IPS-18a (cell line): ENCODE results near the gene RETREG1.
"Not testable (repeated sequence)": the region's sequence is repeated elsewhere in the genome, so short reads cannot be mapped to it uniquely, and the experiment has no call there.

Experiments
- H3K27ac ChIP-seq: one replicate; pipeline ENCODE4 v1.5.1; 2013; ENCODE audit warnings: low read length
- H3K27me3 ChIP-seq: one replicate; pipeline ENCODE4 v1.6.1; 2013; ENCODE audit warnings: mild to moderate bottlenecking, low read length; ENCODE audit not compliant: control insufficient read depth, insufficient read depth
- H3K36me3 ChIP-seq: one replicate; pipeline ENCODE4 v1.6.1; 2013; ENCODE audit warnings: low read depth, low read length; ENCODE audit not compliant: control insufficient read depth
- H3K4me1 ChIP-seq: one replicate; pipeline ENCODE4 v1.6.1; 2013; ENCODE audit warnings: low read depth, low read length; ENCODE audit not compliant: control insufficient read depth
- H3K4me3 ChIP-seq: one replicate; pipeline ENCODE4 v1.5.1; 2013; ENCODE audit warnings: low read length
- H3K9ac ChIP-seq: one replicate; pipeline ENCODE4 v1.6.1; 2013; ENCODE audit warnings: mild to moderate bottlenecking, low read length, moderate library complexity
- H3K9me3 ChIP-seq: one replicate; pipeline ENCODE4 v1.6.1; 2013; ENCODE audit warnings: low read depth, low read length; ENCODE audit not compliant: control insufficient read depth

Gene RETREG1

DNA sequence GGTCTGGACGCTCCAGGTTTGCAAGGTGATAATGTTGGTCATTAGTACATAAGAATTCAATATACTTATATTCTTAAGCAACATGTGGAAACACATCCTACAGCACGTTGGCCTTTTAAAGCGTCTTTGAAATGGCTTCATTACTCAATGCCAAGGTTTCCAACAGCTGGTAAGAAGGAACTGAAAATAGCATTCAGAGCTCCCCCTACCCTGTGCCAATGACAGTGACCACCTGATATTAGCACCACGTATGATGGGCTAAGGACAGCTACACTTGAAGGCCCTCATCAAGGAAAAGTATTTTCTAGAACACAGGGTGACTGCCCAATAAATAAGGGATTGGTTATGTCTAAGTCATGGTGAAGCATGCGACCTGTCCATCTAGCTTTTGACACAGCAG lies 161.1 kb downstream of the RETREG1 start:
- Histone ChIP-seq H3K27ac (no peak overlapping the region), H3K4me1 (no peaks in the 10 kb centered on the region), H3K9ac (no peak overlapping the region), H3K4me3 (no peak overlapping the region), H3K36me3 (peaks cover 52% of the 10 kb centered on the region), H3K9me3 (no peaks in the 10 kb centered on the region), H3K27me3 (no peaks in the 10 kb centered on the region)

DNA sequence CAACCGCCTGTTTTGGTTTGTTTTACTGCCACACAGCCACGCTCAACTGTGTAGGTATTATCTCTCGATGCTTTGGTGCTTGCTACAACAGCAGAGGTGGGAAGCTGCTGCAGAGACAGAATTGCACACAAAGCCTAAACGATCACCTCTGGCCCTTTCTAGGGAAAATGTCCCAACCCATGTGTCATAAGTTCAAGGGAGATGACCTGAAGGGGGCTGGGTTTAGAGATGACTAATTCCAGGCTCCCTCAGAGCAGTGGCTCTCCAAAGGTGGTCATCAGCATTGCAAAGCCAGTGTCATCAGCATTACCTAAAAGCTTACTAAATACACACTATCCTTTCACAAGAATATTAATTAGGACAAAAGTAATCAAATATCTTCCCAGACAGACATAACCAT lies 162.1 kb downstream of the RETREG1 start:
- peaks cover 58% of the 10 kb centered on the region for H3K36me3 ChIP-seq
- H3K4me3 ChIP-seq = no peak overlapping the region
- no peak overlapping the region for H3K27ac ChIP-seq
- H3K27me3 ChIP-seq = no peaks in the 10 kb centered on the region
- no peaks in the 10 kb centered on the region for H3K9me3 ChIP-seq
- no peak overlapping the region for H3K9ac ChIP-seq
- no peaks in the 10 kb centered on the region for H3K4me1 ChIP-seq

DNA sequence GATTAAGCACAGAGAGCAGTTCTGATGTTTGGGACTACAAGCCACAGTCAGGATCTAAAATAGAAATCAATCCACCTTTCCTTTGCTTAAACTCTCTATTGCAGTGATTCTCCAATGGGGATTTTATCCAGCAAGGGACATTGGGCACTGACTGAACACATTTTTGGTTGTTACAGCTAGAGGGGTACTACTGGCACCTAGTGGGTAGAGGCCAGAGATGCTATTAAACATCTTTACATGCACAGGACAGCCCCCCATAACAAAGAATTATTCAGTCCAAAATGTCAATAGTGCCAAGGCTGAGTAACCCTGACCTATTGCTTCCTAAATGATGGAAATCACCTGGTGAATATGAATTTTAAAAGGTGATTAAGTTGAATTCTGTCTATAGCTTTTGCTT lies 163.2 kb downstream of the RETREG1 start:
- Histone ChIP-seq H3K9ac (no peak overlapping the region), H3K4me3 (no peak overlapping the region), H3K27ac (no peak overlapping the region), H3K36me3 (peaks cover 60% of the 10 kb centered on the region), H3K4me1 (no peaks in the 10 kb centered on the region), H3K9me3 (no peaks in the 10 kb centered on the region), H3K27me3 (no peaks in the 10 kb centered on the region)

DNA sequence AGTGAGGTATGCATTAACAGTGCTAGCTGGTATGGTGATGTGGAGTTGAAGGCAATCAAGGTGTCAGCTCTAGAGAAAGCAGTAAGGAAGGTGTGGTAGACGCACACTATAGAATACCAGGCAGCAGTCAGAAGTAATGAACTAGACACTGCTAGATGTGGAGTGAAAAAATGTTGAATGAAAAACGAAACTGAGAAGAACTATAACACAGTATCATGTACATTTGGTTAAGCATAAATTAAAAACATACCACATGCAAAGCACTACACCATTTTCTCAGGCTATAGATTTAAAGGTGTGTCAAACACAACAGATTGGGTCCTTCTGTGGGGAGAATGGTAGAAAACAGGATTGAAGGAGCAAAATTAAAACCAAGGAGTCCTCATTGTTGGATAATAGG lies 166.6 kb downstream of the RETREG1 start:
- no peaks in the 10 kb centered on the region for H3K4me1 ChIP-seq
- no peaks in the 10 kb centered on the region for H3K9me3 ChIP-seq
- H3K4me3 ChIP-seq = no peak overlapping the region
- no peaks in the 10 kb centered on the region for H3K27me3 ChIP-seq
- H3K36me3 ChIP-seq = peaks cover 37% of the 10 kb centered on the region
- H3K9ac ChIP-seq = no peak overlapping the region
- no peak overlapping the region for H3K27ac ChIP-seq

DNA sequence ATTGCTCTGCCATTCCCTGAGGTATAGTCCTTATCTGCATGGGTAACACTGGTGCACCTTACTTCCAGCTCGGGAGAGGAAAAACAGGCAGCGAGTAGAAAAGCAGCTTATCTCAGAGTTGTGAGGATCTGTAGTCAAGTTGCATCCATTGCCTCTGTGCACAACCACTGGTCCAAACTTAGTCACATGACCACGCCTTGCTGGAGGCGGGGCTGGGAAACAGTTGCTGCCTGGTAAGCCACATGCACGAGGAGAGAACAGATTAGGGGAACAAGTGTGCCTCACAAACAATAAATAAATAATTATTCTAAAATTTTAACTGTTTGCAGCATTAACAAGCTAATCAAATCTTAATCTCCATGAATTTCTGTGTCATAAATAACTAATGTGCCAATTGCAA lies 169.8 kb downstream of the RETREG1 start:
- no peaks in the 10 kb centered on the region for H3K4me1 ChIP-seq
- H3K36me3 ChIP-seq = peaks cover 27% of the 10 kb centered on the region
- no peak overlapping the region for H3K4me3 ChIP-seq
- H3K9ac ChIP-seq = no peak overlapping the region
- no peak overlapping the region for H3K27ac ChIP-seq
- no peaks in the 10 kb centered on the region for H3K9me3 ChIP-seq
- H3K27me3 ChIP-seq = no peaks in the 10 kb centered on the region

DNA sequence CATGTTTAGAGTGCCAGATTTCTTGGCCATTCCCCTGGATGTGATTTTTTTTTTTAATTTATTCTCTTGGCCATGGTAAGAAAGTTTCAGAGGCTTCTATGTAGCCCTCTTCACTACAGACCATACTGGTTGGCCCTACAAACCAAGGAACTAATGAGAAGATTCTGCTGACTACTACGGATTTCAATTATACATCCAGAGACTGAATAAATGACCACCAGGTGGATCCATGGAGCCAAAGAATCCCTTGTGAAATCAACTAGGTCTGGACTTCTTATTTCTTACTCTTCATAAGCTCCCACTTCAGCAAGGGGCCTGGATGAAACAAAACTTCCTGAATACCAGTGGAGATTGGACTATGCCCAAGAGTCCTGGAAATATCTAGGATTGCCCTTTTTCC lies 178.8 kb downstream of the RETREG1 start:
- no peak overlapping the region for H3K9ac ChIP-seq
- H3K36me3 ChIP-seq = no peaks in the 10 kb centered on the region
- H3K4me1 ChIP-seq = no peaks in the 10 kb centered on the region
- no peaks in the 10 kb centered on the region for H3K9me3 ChIP-seq
- H3K27ac ChIP-seq = no peak overlapping the region
- no peaks in the 10 kb centered on the region for H3K27me3 ChIP-seq
- no peak overlapping the region for H3K4me3 ChIP-seq

DNA sequence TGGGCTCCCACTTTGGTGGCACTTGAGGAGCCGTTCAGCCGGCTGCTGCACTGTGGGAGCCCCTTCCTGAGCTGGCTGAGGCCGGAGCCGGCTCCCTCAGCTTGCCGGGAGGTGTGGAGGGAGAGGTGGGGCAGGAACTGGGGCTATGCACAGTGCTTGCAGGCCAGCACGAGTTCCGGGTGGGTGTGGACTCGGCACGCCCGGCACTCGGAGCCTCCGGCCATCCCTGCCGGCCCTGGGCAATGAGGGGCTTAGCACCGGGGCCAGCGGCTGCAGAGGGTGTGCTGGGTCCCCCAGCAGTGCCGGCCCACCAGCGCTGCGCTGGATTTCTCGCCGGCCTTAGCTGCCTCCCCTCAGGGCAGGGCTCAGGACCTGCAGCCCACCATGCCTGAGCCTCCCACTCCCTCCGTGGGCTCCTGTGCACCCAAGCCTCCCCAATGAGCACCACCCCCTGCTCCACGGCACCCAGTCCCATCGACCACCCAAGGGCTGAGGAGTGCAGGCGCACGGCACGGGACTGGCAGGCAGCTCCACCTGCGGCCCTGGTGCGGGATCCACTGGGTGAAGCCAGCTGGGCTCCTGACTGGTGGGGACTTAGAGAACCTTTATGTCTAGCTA lies 180.6 kb downstream of the RETREG1 start:
- not testable (repeated sequence) for H3K36me3 ChIP-seq, H3K4me3 ChIP-seq, H3K27ac ChIP-seq, H3K9me3 ChIP-seq, H3K9ac ChIP-seq, H3K27me3 ChIP-seq
- peaks cover 12% of the 10 kb centered on the region for H3K4me1 ChIP-seq

DNA sequence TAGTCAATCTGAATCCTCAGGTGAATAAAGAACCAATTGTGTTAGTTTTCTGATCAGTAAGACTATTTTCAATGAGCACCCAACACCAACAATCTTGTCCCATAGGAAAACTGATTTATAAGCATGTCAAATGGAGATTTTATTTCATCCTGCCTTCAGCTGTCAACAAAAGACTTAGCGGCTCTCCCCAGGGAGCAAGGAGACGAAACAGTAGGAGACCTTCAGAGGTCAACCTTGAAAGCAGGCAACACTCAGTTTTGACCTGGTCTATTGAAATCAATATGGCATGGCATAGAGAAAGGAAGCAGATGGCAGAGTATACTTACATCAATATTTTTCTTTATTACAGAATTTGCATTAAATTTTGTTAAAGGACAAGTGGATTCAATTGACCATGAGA lies 185.3 kb downstream of the RETREG1 start:
- H3K9ac ChIP-seq = no peak overlapping the region
- peaks cover 18% of the 10 kb centered on the region for H3K4me1 ChIP-seq
- no peaks in the 10 kb centered on the region for H3K27me3 ChIP-seq
- H3K27ac ChIP-seq = no peak overlapping the region
- no peaks in the 10 kb centered on the region for H3K9me3 ChIP-seq
- H3K4me3 ChIP-seq = peak overlapping the region; percentile 13
- H3K36me3 ChIP-seq = no peaks in the 10 kb centered on the region

DNA sequence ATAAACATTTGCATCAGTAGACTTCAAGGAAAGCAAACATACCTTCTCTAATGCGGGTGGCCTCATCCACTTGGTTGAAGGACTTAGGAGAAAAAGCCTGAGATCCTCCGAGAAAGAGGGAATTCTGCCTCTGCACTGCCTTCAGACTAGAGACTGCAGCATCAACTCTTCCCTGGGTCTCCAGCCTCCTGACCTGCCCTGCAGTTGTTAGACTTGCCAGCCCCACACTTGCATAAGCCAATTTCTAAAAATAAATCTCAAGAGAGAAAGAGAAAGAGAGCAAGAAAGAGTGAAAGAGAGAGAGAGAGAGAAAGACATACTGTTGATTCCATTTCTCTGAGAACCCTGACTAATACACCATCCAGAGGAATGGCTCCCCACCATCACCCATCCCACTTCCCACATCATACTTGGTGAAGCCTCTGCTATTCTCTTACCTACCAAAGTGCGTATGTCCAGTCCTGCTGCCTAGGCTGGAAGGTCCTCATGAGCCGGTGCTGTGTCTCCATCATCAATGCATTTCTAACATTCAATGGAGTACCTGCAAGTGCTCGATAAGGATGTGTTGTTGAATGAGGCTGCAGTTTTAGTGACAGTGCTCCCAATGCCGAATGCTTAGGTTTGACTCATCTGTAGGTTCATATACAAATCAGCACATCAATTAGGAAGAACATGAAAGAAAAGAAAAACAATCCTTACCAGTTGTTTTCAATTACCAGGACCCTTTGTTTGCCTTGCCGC lies 186.3 kb downstream of the RETREG1 start:
- H3K9me3 ChIP-seq = no peaks in the 10 kb centered on the region
- no peaks in the 10 kb centered on the region for H3K27me3 ChIP-seq
- no peak overlapping the region for H3K9ac ChIP-seq
- H3K4me1 ChIP-seq = peaks cover 20% of the 10 kb centered on the region
- no peak overlapping the region for H3K4me3 ChIP-seq
- H3K36me3 ChIP-seq = no peaks in the 10 kb centered on the region
- H3K27ac ChIP-seq = no peak overlapping the region

DNA sequence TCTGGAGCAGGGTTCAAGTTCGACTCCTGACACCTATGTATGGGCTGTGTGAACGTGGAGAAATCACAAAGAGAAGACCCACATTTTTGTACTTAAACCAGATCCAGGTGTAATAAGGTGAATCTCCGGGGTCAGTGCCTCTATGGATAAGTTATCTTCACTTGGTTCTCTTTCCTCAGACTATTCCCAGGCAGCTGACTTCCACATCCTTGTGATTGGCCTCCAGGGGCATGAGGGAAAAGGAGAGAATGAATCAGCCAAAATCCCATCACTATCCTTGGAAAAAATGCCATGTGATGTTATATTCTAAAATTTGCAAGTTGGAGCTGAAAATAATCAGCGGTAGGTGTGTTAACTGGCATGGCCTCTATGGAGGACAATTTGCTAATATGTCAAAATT lies 188.4 kb downstream of the RETREG1 start:
- Histone ChIP-seq H3K27me3 (no peaks in the 10 kb centered on the region), H3K9me3 (no peaks in the 10 kb centered on the region), H3K4me1 (peaks cover 24% of the 10 kb centered on the region), H3K36me3 (no peaks in the 10 kb centered on the region), H3K4me3 (no peak overlapping the region), H3K27ac (no peak overlapping the region), H3K9ac (no peak overlapping the region)

DNA sequence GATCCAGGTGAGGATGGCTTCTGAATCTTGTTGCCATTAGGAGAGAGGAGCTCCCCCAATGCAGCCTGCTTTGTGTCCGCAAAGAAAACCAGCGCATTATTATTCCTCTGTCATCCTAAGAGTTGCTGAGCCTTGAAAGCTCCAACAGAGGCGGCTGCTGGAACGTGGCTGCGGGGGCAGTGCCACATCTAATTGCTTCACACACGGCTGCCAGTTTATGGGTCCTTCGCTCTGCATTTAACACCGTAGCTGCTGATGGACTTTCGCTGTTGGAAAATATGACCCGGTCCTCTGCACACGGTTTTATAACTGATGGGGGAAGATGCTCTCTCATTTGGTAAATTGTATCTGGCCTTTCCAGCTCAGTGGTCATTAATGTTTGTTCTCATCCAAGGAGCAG lies 189.2 kb downstream of the RETREG1 start:
- H3K27me3 ChIP-seq = no peaks in the 10 kb centered on the region
- H3K4me1 ChIP-seq = peaks cover 24% of the 10 kb centered on the region
- H3K4me3 ChIP-seq = no peak overlapping the region
- H3K9ac ChIP-seq = no peak overlapping the region
- H3K36me3 ChIP-seq = no peaks in the 10 kb centered on the region
- no peak overlapping the region for H3K27ac ChIP-seq
- no peaks in the 10 kb centered on the region for H3K9me3 ChIP-seq
